Measurements from ENCODE around the gene CRKL. TPM values are rescaled to one million over a fixed set of nuclear protein-coding genes. Genes with fewer than 3 reads are reported as not detected.

CRKL gene
- total and polyA plus RNA-seq, 4 donors = 12.0 to 45.5 (median 22.6) TPM

GRCh38 chr22:20960609-20961008 lies 43.4 kb downstream of the CRKL start:
- TF ChIP-seq JUND (IDR thresholded peaks at IDR 0.05) (no peak), RXRA (IDR thresholded peaks at IDR 0.05) (no peak), ZBTB33 (IDR thresholded peaks at IDR 0.05) (no peak), TAF1 (conservative IDR thresholded peaks at IDR 0.05) (no peak), HNF4G (IDR thresholded peaks at IDR 0.05) (no peak), SP1 (IDR thresholded peaks at IDR 0.05) (no peak), ATF3 (IDR thresholded peaks at IDR 0.05) (no peak)
- H3K27me3 ChIP-seq (ENCODE audit: control insufficient read depth in 4 of 4, insufficient read depth in 4 of 4, low read length in 3 of 4) = no peaks in the 10 kb centered on the region
- H3K9ac ChIP-seq (ENCODE audit: low read depth in 1 of 2, low read length in 2 of 2) = no peak overlapping the region
- H3K4me3 ChIP-seq (ENCODE audit: low read depth in 1 of 3, low read length in 3 of 3) = no peak overlapping the region
- H3K9me3 ChIP-seq (ENCODE audit: control insufficient read depth in 4 of 4, low read length in 3 of 4) = no peaks in the 10 kb centered on the region
- DNase-seq (ENCODE audit: low spot score) = no peak
- peaks cover 5 to 33% (median 13%) of the 10 kb centered on the region in 4 donors for H3K4me1 ChIP-seq (ENCODE audit: control insufficient read depth in 4 of 4, insufficient read depth in 4 of 4, low read length in 3 of 4)
- 93% methylated on average over 4 of the region's 4 CpGs for WGBS
- no peak overlapping the region for H3K27ac ChIP-seq (ENCODE audit: low read depth in 1 of 2, low read length in 2 of 2)
- H3K36me3 ChIP-seq (ENCODE audit: control insufficient read depth in 4 of 4, insufficient read depth in 3 of 4, low read depth in 1 of 4, low read length in 3 of 4) = no peaks in the 10 kb centered on the region

GRCh38 chr22:20962491-20962945 lies 45.3 kb downstream of the CRKL start:
- TF ChIP-seq ZBTB33 (IDR thresholded peaks at IDR 0.05) = no peak
- H3K27ac ChIP-seq (ENCODE audit: low read depth in 1 of 2, low read length in 2 of 2) = no peak overlapping the region
- H3K4me1 ChIP-seq (ENCODE audit: control insufficient read depth in 4 of 4, insufficient read depth in 4 of 4, low read length in 3 of 4) = peaks cover 3 to 14% (median 6%) of the 10 kb centered on the region in 4 donors
- no peak overlapping the region for H3K9ac ChIP-seq (ENCODE audit: low read depth in 1 of 2, low read length in 2 of 2)
- H3K9me3 ChIP-seq (ENCODE audit: control insufficient read depth in 4 of 4, low read length in 3 of 4) = no peaks in the 10 kb centered on the region
- 97% methylated on average over 6 of the region's 6 CpGs for WGBS
- H3K4me3 ChIP-seq (ENCODE audit: low read depth in 1 of 3, low read length in 3 of 3) = no peak overlapping the region
- H3K27me3 ChIP-seq (ENCODE audit: control insufficient read depth in 4 of 4, insufficient read depth in 4 of 4, low read length in 3 of 4) = no peaks in the 10 kb centered on the region
- no peak for DNase-seq (ENCODE audit: low spot score)
- no peaks in the 10 kb centered on the region for H3K36me3 ChIP-seq (ENCODE audit: control insufficient read depth in 4 of 4, insufficient read depth in 3 of 4, low read depth in 1 of 4, low read length in 3 of 4)

GRCh38 chr22:20963201-20964052 lies 46.2 kb downstream of the CRKL start:
- H3K4me1 ChIP-seq (ENCODE audit: control insufficient read depth in 4 of 4, insufficient read depth in 4 of 4, low read length in 3 of 4) = peaks cover 3 to 9% (median 6%) of the 10 kb centered on the region in 4 donors
- WGBS = 86% methylated on average over 7 of the region's 7 CpGs
- no peak overlapping the region for H3K27ac ChIP-seq (ENCODE audit: low read depth in 1 of 2, low read length in 2 of 2)
- H3K36me3 ChIP-seq (ENCODE audit: control insufficient read depth in 4 of 4, insufficient read depth in 3 of 4, low read depth in 1 of 4, low read length in 3 of 4) = no peaks in the 10 kb centered on the region
- no peak for DNase-seq (ENCODE audit: low spot score)
- H3K27me3 ChIP-seq (ENCODE audit: control insufficient read depth in 4 of 4, insufficient read depth in 4 of 4, low read length in 3 of 4) = no peaks in the 10 kb centered on the region
- H3K9ac ChIP-seq (ENCODE audit: low read depth in 1 of 2, low read length in 2 of 2) = no peak overlapping the region
- no peaks in the 10 kb centered on the region for H3K9me3 ChIP-seq (ENCODE audit: control insufficient read depth in 4 of 4, low read length in 3 of 4)
- H3K4me3 ChIP-seq (ENCODE audit: low read depth in 1 of 3, low read length in 3 of 3) = no peak overlapping the region
- TF ChIP-seq NR2F2 (IDR thresholded peaks at IDR 0.05) = no peak
- TF ChIP-seq GABPA (IDR thresholded peaks at IDR 0.05 in 1 of 2, conservative IDR thresholded peaks at IDR 0.05 in 1 of 2) = no peak
- no peak for TF ChIP-seq FOXA2 (IDR thresholded peaks at IDR 0.05)
- TF ChIP-seq REST (IDR thresholded peaks at IDR 0.05) = no peak
- no peak for TF ChIP-seq ZBTB33 (IDR thresholded peaks at IDR 0.05)
- no peak for TF ChIP-seq TAF1 (conservative IDR thresholded peaks at IDR 0.05)
- TF ChIP-seq EGR1 (IDR thresholded peaks at IDR 0.05; ENCODE audit: low read depth in 2 of 2) = no peak
- TF ChIP-seq HNF4G (IDR thresholded peaks at IDR 0.05) = no peak
- no peak for TF ChIP-seq HNF4A (conservative IDR thresholded peaks at IDR 0.05)
- no peak for TF ChIP-seq MAX (IDR thresholded peaks at IDR 0.05)
- no peak for TF ChIP-seq RAD21 (IDR thresholded peaks at IDR 0.05)

All from liver (tissue), 9 donors.